Testis (tissue), 3 donors: ENCODE data around the gene CDH23. TPM values are rescaled to one million over a fixed set of nuclear protein-coding genes. Genes with fewer than 3 reads are reported as not detected.

Source experiments
- DNase-seq: peaks from one replicate; pipeline ENCODE4 v3.0.0-alpha.2; 2019
- H3K27ac ChIP-seq, 2 donors: fragments of 200-600 bp; sonication (generic); one replicate each; pipeline ENCODE4 v1.5.1; 2019
- H3K27me3 ChIP-seq: fragments of 200-600 bp; sonication (generic); one replicate; pipeline ENCODE4 v1.5.1; 2019
- H3K36me3 ChIP-seq: fragments of 200-600 bp; sonication (generic); one replicate; pipeline ENCODE4 v1.5.1; 2017; ENCODE audit warnings: low read depth; ENCODE audit errors: missing control alignments
- H3K4me1 ChIP-seq: fragments of 200-600 bp; sonication (generic); one replicate; pipeline ENCODE4 v1.5.1; 2019
- H3K4me3 ChIP-seq, 2 donors: fragments of 200-600 bp; sonication (generic); one replicate each; pipeline ENCODE4 v1.5.1; 2017 to 2019
- H3K9me3 ChIP-seq: fragments of 200-600 bp; sonication (generic); one replicate; pipeline ENCODE4 v1.5.1; 2017
- CTCF ChIP-seq, 3 experiments: fragments of 450-650 bp in 2 of 3; fragments of 200-600 bp in 1 of 3; sonication (generic) in 1 of 3; IDR thresholded peaks; one replicate each; pipeline ENCODE4 v1.5.1; 2016 to 2019; ENCODE audit warnings: antibody characterized with exemption in 3 of 3, mild to moderate bottlenecking in 2 of 3, moderate library complexity in 1 of 3
- POLR2A ChIP-seq: fragments of 450-650 bp; IDR thresholded peaks from one replicate; pipeline ENCODE4 v1.6.1; 2017; ENCODE audit warnings: antibody characterized with exemption, mild to moderate bottlenecking, moderate library complexity
- WGBS, 2 donors: methylation state at CpG; one replicate each; pipeline ENCODE4 v1.1.5; 2018; 5-methylcytosine and 5-hydroxymethylcytosine counted together
- intact Hi-C: fragments of 100-400 bp; cut with DNase I; formaldehyde crosslinking; loops from one replicate; pipeline ENCODE4 v1.15.1; 2023; ENCODE audit warnings: low total_unique reads
- polyA plus RNA-seq: library from polyadenylated mRNA; stranded (reverse); fragments of 350-450 nt; fragmentation: Illumina TruSeq; extraction: RNeasy Lipid Tissue Mini Kit (QIAGEN cat#74804); gene quantifications from one replicate; pipeline ENCODE4 v1.2.3, GENCODE V29; 2014; ENCODE audit warnings: low read depth, low replicate concordance; ENCODE audit not compliant: insufficient read depth
- total RNA-seq, 2 donors: library from RNA; depleted of rRNA; stranded (reverse); fragments of >200 nt; gene quantifications; one replicate each; pipeline ENCODE4 v1.2.3, GENCODE V29; 2016

CDH23 gene
- total and polyA plus RNA-seq, 3 donors from 2014 or later: 29.8 to 125 (median 81.7) TPM

GRCh38 chr10:71660313-71660712, 263.6 kb downstream of the CDH23 start:
- H3K27ac ChIP-seq: no peak overlapping the region
- intact Hi-C loops: no loop called here
- H3K9me3 ChIP-seq: no peaks in the 10 kb centered on the region
- H3K27me3 ChIP-seq: no peaks in the 10 kb centered on the region
- no peak for DNase-seq
- WGBS, 2 donors: 86% methylated on average over 4 of the region's 4 CpGs
- TF ChIP-seq CTCF (IDR thresholded peaks at IDR 0.05) (no peak), POLR2A (no peak)
- H3K4me3 ChIP-seq: no peak overlapping the region
- no peaks in the 10 kb centered on the region for H3K36me3 ChIP-seq
- H3K4me1 ChIP-seq: no peaks in the 10 kb centered on the region

- TF ChIP-seq CTCF (IDR thresholded peaks at IDR 0.05) (no peak), POLR2A (no peak)
- no peaks in the 10 kb centered on the region for H3K4me1 ChIP-seq
- intact Hi-C loops: no loop called here
- H3K27ac ChIP-seq: no peak overlapping the region
- DNase-seq: no peak
- no peak overlapping the region for H3K4me3 ChIP-seq
- no peaks in the 10 kb centered on the region for H3K9me3 ChIP-seq
- no peaks in the 10 kb centered on the region for H3K27me3 ChIP-seq
- no peaks in the 10 kb centered on the region for H3K36me3 ChIP-seq
- WGBS, 2 donors: 76 to 89% methylated on average over 11 of the region's 11 CpGs
Measured at GRCh38 chr10:71661060-71661622, 264.4 kb downstream of the CDH23 start.

GRCh38 chr10:71661779-71662336, 265.1 kb downstream of the CDH23 start:
- no peaks in the 10 kb centered on the region for H3K36me3 ChIP-seq
- no peak overlapping the region for H3K27ac ChIP-seq
- 85 to 89% methylated on average over 14 to 22 of the region's 28 CpGs for WGBS, 2 donors
- TF ChIP-seq POLR2A (no peak), CTCF (IDR thresholded peaks at IDR 0.05) (no peak)
- no peaks in the 10 kb centered on the region for H3K27me3 ChIP-seq
- no peak for DNase-seq
- no peak overlapping the region for H3K4me3 ChIP-seq
- no peaks in the 10 kb centered on the region for H3K4me1 ChIP-seq
- H3K9me3 ChIP-seq: no peaks in the 10 kb centered on the region
- intact Hi-C loops: no loop called here

- H3K27me3 ChIP-seq: no peaks in the 10 kb centered on the region
- 92% methylated on average over 7 of the region's 7 CpGs for WGBS, 2 donors
- DNase-seq: no peak
- no peaks in the 10 kb centered on the region for H3K9me3 ChIP-seq
- no peak overlapping the region for H3K4me3 ChIP-seq
- intact Hi-C loops: no loop called here
- no peak overlapping the region for H3K27ac ChIP-seq
- H3K4me1 ChIP-seq: no peaks in the 10 kb centered on the region
- TF ChIP-seq POLR2A: no peak
- no peak for TF ChIP-seq CTCF (IDR thresholded peaks at IDR 0.05)
- H3K36me3 ChIP-seq: no peaks in the 10 kb centered on the region
Measured at GRCh38 chr10:71663311-71663710, 266.6 kb downstream of the CDH23 start.

GRCh38 chr10:71664585-71664984, 267.9 kb downstream of the CDH23 start:
- Histone ChIP-seq H3K4me3 (no peak overlapping the region), H3K9me3 (no peaks in the 10 kb centered on the region), H3K4me1 (no peaks in the 10 kb centered on the region), H3K27me3 (no peaks in the 10 kb centered on the region), H3K36me3 (no peaks in the 10 kb centered on the region), H3K27ac (no peak overlapping the region)
- no peak for DNase-seq
- WGBS, 2 donors: 54 to 100% methylated on average over 2 of the region's 2 CpGs
- no peak for TF ChIP-seq CTCF (IDR thresholded peaks at IDR 0.05)
- TF ChIP-seq POLR2A: no peak
- intact Hi-C loops: no loop called here
